ENCODE data around the gene TUFT1. TPM values are rescaled to one million over a fixed set of nuclear protein-coding genes. Genes with fewer than 3 reads are reported as not detected.

The TUFT1 gene
- total RNA-seq, 4 donors from 2014 or later = 83.4 to 121 (median 91.5) TPM

DNA sequence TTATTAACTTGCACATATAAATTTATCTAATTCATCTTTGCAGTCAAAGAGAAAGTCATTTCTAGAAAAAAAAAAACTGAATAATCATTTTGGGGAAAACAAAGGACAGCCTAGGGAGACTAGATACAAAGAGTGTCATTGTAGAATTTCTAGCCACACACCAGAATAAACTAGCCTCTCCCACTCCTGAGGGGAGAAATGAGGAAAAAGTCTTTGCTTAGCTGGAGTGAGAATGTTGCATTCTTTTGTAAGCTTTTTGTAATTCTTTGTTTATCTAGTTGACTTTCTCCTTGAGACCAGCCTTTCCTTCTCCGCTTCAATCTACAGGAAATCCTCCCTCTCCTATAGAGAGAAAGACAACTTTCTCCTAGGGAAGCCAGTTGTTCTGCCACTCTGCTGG, 44.8 kb upstream of the TUFT1 start:
- Histone ChIP-seq H3K4me3 (no peak overlapping the region), H3K9me3 (no peaks in the 10 kb centered on the region), H3K36me3 (no peaks in the 10 kb centered on the region), H3K27ac (peak overlapping the region; percentile 43), H3K27me3 (no peaks in the 10 kb centered on the region), H3K4me1 (peaks cover 8% of the 10 kb centered on the region)
- WGBS = 74% methylated on average over 1 of the region's 1 CpG
- no peak for DNase-seq (ENCODE audit: low spot score in 2 of 2)
- TF ChIP-seq, protein P1, sequence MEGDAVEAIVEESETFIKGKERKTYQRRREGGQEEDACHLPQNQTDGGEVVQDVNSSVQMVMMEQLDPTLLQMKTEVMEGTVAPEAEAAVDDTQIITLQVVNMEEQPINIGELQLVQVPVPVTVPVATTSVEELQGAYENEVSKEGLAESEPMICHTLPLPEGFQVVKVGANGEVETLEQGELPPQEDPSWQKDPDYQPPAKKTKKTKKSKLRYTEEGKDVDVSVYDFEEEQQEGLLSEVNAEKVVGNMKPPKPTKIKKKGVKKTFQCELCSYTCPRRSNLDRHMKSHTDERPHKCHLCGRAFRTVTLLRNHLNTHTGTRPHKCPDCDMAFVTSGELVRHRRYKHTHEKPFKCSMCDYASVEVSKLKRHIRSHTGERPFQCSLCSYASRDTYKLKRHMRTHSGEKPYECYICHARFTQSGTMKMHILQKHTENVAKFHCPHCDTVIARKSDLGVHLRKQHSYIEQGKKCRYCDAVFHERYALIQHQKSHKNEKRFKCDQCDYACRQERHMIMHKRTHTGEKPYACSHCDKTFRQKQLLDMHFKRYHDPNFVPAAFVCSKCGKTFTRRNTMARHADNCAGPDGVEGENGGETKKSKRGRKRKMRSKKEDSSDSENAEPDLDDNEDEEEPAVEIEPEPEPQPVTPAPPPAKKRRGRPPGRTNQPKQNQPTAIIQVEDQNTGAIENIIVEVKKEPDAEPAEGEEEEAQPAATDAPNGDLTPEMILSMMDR (IDR thresholded peaks at IDR 0.05) = no peak
- TF ChIP-seq EP300 (IDR thresholded peaks at IDR 0.05) (no peak), POLR2A (IDR thresholded peaks at IDR 0.05) (no peak), POLR2AphosphoS5 (IDR thresholded peaks at IDR 0.05) (no peak)

DNA sequence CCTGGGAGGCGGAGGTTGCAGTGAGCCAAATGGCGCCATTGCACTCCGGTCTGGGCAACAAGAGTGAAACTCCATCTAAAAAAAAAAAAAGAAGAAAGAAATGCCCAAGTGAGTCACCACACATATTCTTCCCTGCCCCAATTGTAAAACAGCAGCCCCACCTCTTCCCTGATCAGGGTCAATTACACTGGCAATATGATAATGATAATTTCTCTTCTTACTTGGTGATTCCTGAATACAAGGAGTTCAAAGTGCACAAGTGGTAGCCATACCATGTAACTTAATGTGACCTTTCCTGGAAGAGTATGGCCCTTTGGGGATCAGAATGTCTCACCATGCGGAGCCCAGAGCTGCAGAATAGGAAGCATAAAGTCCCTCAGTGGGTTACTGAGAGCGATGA, 40.7 kb upstream of the TUFT1 start:
- TF ChIP-seq, protein P1 (IDR thresholded peaks at IDR 0.05) = no peak
- no peak for TF ChIP-seq POLR2A (IDR thresholded peaks at IDR 0.05)
- no peak for TF ChIP-seq EP300 (IDR thresholded peaks at IDR 0.05)
- TF ChIP-seq POLR2AphosphoS5 (IDR thresholded peaks at IDR 0.05) = no peak
- H3K27ac ChIP-seq = no peak overlapping the region
- no peaks in the 10 kb centered on the region for H3K9me3 ChIP-seq
- no peak overlapping the region for H3K4me3 ChIP-seq
- no peaks in the 10 kb centered on the region for H3K27me3 ChIP-seq
- peaks cover 7% of the 10 kb centered on the region for H3K4me1 ChIP-seq
- no peak for DNase-seq (ENCODE audit: low spot score in 2 of 2)
- 91% methylated on average over 5 of the region's 5 CpGs for WGBS
- no peaks in the 10 kb centered on the region for H3K36me3 ChIP-seq

DNA sequence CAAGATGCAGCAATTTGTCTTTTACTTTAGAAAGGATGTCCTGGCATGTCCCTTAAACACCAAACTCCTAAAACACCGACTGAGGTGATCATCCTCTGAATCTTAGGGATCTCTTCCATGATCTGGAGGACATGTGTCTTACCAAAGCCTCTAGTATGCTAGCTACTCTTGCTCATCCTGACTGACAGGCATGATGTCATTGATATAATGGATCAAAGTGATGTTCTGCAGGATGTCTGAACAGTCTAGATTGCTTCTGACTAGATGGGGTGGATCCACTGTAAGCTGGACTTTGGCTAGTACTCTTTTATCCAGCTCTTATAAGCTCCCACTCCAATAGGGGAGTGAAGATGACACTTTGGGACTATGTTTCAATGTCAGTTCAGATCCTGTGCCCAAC, 40.2 kb upstream of the TUFT1 start:
- WGBS = 88% methylated on average over 1 of the region's 1 CpG
- Histone ChIP-seq H3K27ac (no peak overlapping the region), H3K9me3 (no peaks in the 10 kb centered on the region), H3K4me1 (peaks cover 1% of the 10 kb centered on the region), H3K4me3 (no peak overlapping the region), H3K36me3 (no peaks in the 10 kb centered on the region), H3K27me3 (no peaks in the 10 kb centered on the region)
- no peak for DNase-seq (ENCODE audit: low spot score in 2 of 2)
- TF ChIP-seq, protein P1 (IDR thresholded peaks at IDR 0.05) = no peak
- TF ChIP-seq POLR2AphosphoS5 (IDR thresholded peaks at IDR 0.05) = no peak
- no peak for TF ChIP-seq EP300 (IDR thresholded peaks at IDR 0.05)
- TF ChIP-seq POLR2A (IDR thresholded peaks at IDR 0.05) = no peak

DNA sequence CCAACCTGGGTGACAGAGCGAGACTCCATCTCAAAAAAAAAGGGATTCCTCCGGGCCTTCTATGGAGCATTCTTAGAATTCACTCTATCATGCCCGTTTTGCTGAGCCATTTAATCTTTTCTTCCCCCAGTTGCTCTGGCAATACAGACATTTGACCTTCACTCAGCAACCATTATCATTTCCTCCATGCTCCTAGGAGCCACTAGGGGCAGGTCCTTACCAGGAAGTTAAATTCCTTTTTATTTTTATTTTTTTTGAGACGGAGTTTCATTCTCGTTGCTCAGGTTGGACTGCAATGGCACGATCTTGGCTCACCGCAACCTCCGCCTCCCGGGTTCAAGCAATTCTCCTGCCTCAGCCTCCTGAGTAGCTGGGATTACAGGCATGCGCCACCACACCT, 38.6 kb upstream of the TUFT1 start:
- H3K27ac ChIP-seq = no peak overlapping the region
- no peak overlapping the region for H3K4me3 ChIP-seq
- WGBS = 86% methylated on average over 10 of the region's 10 CpGs

DNA sequence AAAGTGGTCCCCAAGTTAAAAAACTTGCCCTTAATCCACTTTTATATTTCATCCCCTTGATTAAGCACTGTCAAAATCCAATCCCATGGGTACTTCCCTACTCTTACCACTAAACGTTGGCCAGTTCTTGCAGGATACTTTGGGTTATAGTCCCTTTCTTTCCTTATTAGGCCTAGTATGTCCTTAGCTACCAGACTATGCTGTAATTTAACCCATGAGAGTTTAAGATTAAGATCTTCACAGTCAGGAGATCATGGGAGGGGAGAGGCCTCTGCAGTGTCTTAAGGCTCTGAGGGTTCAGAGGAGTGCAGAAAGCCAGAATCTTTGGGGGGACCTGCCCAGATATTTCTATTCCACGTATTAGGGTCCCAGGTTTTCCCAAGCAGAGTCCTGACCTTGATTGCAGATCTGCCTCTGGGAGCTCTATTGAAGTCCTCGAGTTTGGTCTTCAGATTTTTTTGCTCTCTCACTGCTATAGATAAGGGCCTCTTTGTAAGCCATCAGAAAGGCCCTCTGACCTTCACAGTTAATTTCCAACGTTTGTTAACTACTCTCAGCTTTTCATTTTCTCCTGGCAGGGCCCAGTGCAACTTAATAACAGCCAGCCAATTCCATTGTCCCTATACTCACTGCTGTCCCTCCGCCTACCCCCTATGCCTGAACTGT, 37.9 kb upstream of the TUFT1 start:
- Histone ChIP-seq H3K36me3 (no peaks in the 10 kb centered on the region), H3K4me3 (no peak overlapping the region), H3K27me3 (no peaks in the 10 kb centered on the region), H3K9me3 (no peaks in the 10 kb centered on the region), H3K4me1 (no peaks in the 10 kb centered on the region), H3K27ac (no peak overlapping the region)
- no peak for TF ChIP-seq POLR2AphosphoS5 (IDR thresholded peaks at IDR 0.05)
- no peak for TF ChIP-seq POLR2A (IDR thresholded peaks at IDR 0.05)
- TF ChIP-seq, protein P1 (IDR thresholded peaks at IDR 0.05) = no peak
- TF ChIP-seq EP300 (IDR thresholded peaks at IDR 0.05) = no peak
- whole genome bisulfite sequencing = 67% methylated on average over 5 of the region's 5 CpGs
- DNase-seq (ENCODE audit: low spot score in 2 of 2) = no peak

More for the DNA sequence above, 38.6 kb upstream of the TUFT1 start:
- Histone ChIP-seq H3K27me3 (no peaks in the 10 kb centered on the region), H3K4me1 (no peaks in the 10 kb centered on the region), H3K9me3 (no peaks in the 10 kb centered on the region), H3K36me3 (no peaks in the 10 kb centered on the region)
- TF ChIP-seq, protein P1 (IDR thresholded peaks at IDR 0.05) = no peak
- TF ChIP-seq POLR2AphosphoS5 (IDR thresholded peaks at IDR 0.05) (no peak), POLR2A (IDR thresholded peaks at IDR 0.05) (no peak), EP300 (IDR thresholded peaks at IDR 0.05) (no peak)
- no peak for DNase-seq (ENCODE audit: low spot score in 2 of 2)
